SK-N-SH treated with all-trans-retinoic acid at 6 μM for 48 hours (cell line): ENCODE measurements around the gene XIRP2.

Experiments
- ARNTL ChIP-seq: fragments of 450-650 bp; formaldehyde crosslinking; IDR thresholded peaks from 2 replicates; pipeline ENCODE4 v1.5.0; 2020; ENCODE audit warnings: low read depth, mild to moderate bottlenecking, moderate library complexity, borderline replicate concordance
- CREB5 ChIP-seq: fragments of 250-450 bp; sonication (Bioruptor Pico); IDR thresholded peaks from 2 replicates; pipeline ENCODE4 v1.5.1; 2020; ENCODE audit warnings: low read depth, mild to moderate bottlenecking, moderate library complexity
- ESRRG ChIP-seq: fragments of 250-450 bp; sonication (Bioruptor Pico); IDR thresholded peaks from 2 replicates; pipeline ENCODE4 v1.6.1; 2021; ENCODE audit warnings: mild to moderate bottlenecking
- OSR1 ChIP-seq: fragments of 250-450 bp; sonication (Bioruptor Pico); IDR thresholded peaks from 2 replicates; pipeline ENCODE4 v1.8.0; 2022; ENCODE audit warnings: moderate library complexity, mild to moderate bottlenecking, inconsistent platforms
- PATZ1 ChIP-seq: fragments of 250-450 bp; sonication (Bioruptor Pico); IDR thresholded peaks from 2 replicates; pipeline ENCODE4 v1.8.0; 2020; ENCODE audit warnings: mild to moderate bottlenecking, moderate library complexity, borderline replicate concordance
- RARB ChIP-seq: fragments of 250-450 bp; sonication (Bioruptor Pico); IDR thresholded peaks from 2 replicates; pipeline ENCODE4 v1.8.0; 2021; ENCODE audit warnings: mild to moderate bottlenecking, moderate library complexity
- SNAI2 ChIP-seq: fragments of 250-450 bp; sonication (Bioruptor Pico); IDR thresholded peaks from 2 replicates; pipeline ENCODE4 v1.5.0; 2020; ENCODE audit warnings: mild to moderate bottlenecking, moderate library complexity
- TOX ChIP-seq: fragments of 250-450 bp; sonication (Bioruptor Pico); IDR thresholded peaks from 2 replicates; pipeline ENCODE4 v1.8.0; 2021; ENCODE audit warnings: mild to moderate bottlenecking, moderate library complexity, borderline replicate concordance
- ZC3H10 ChIP-seq: fragments of 250-450 bp; sonication (Bioruptor Pico); IDR thresholded peaks from 2 replicates; pipeline ENCODE4 v1.5.1; 2021; ENCODE audit warnings: mild to moderate bottlenecking, moderate library complexity
- ZNF565 ChIP-seq: fragments of 450-650 bp; formaldehyde crosslinking; conservative IDR thresholded peaks from 2 replicates; pipeline ENCODE4 v1.5.0; 2020; ENCODE audit warnings: low read depth, mild to moderate bottlenecking, moderate library complexity
- ZNF70 ChIP-seq: fragments of 450-650 bp; formaldehyde crosslinking; IDR thresholded peaks from 2 replicates; pipeline ENCODE4 v1.5.0; 2020; ENCODE audit warnings: mild to moderate bottlenecking, moderate library complexity
- ZNF8 ChIP-seq: fragments of 450-650 bp; formaldehyde crosslinking; IDR thresholded peaks from 2 replicates; pipeline ENCODE4 v1.5.0; 2020; ENCODE audit warnings: mild to moderate bottlenecking, moderate library complexity
- TF ChIP-seq, protein P1 (sequence below): fragments of 250-450 bp; sonication (Bioruptor Pico); IDR thresholded peaks from 2 replicates; pipeline ENCODE4 v1.5.0; 2020; ENCODE audit warnings: mild to moderate bottlenecking, moderate library complexity
- TF ChIP-seq, protein P2 (sequence below): fragments of 250-450 bp; sonication (Bioruptor Pico); IDR thresholded peaks from 2 replicates; pipeline ENCODE4 v1.8.0; 2021; ENCODE audit warnings: low read depth, mild to moderate bottlenecking, moderate library complexity, borderline replicate concordance

DNA sequence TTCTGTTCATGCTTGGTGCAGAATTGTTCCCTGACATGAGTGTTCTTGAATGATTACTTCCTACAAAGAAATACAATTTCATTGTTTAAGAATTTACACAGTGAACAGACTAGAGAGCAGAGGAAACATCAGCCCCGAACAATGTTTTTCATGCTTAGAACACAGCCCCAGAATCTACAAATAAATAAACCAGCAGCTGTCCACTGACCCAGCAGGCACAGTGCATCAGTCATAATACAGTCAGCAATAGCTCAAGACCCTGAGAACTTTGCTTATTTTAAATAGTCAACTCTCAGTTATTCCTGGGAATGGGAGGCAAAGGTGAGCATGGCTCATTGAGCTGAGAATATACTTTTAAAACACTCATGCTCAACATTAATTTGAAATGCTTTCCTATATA is 38.4 kb downstream of the XIRP2 start:
- TF ChIP-seq OSR1 = no peak
- no peak for TF ChIP-seq ARNTL (CRISPR knock-in tag)
- no peak for TF ChIP-seq CREB5 (CRISPR knock-in tag)
- TF ChIP-seq ZNF565 (CRISPR knock-in tag) = no peak
- TF ChIP-seq PATZ1 (CRISPR knock-in tag) = no peak
- TF ChIP-seq SNAI2 = no peak
- TF ChIP-seq, protein P1, sequence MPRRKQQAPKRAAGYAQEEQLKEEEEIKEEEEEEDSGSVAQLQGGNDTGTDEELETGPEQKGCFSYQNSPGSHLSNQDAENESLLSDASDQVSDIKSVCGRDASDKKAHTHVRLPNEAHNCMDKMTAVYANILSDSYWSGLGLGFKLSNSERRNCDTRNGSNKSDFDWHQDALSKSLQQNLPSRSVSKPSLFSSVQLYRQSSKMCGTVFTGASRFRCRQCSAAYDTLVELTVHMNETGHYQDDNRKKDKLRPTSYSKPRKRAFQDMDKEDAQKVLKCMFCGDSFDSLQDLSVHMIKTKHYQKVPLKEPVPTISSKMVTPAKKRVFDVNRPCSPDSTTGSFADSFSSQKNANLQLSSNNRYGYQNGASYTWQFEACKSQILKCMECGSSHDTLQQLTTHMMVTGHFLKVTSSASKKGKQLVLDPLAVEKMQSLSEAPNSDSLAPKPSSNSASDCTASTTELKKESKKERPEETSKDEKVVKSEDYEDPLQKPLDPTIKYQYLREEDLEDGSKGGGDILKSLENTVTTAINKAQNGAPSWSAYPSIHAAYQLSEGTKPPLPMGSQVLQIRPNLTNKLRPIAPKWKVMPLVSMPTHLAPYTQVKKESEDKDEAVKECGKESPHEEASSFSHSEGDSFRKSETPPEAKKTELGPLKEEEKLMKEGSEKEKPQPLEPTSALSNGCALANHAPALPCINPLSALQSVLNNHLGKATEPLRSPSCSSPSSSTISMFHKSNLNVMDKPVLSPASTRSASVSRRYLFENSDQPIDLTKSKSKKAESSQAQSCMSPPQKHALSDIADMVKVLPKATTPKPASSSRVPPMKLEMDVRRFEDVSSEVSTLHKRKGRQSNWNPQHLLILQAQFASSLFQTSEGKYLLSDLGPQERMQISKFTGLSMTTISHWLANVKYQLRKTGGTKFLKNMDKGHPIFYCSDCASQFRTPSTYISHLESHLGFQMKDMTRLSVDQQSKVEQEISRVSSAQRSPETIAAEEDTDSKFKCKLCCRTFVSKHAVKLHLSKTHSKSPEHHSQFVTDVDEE (CRISPR knock-in tag) = no peak
- TF ChIP-seq, protein P2, sequence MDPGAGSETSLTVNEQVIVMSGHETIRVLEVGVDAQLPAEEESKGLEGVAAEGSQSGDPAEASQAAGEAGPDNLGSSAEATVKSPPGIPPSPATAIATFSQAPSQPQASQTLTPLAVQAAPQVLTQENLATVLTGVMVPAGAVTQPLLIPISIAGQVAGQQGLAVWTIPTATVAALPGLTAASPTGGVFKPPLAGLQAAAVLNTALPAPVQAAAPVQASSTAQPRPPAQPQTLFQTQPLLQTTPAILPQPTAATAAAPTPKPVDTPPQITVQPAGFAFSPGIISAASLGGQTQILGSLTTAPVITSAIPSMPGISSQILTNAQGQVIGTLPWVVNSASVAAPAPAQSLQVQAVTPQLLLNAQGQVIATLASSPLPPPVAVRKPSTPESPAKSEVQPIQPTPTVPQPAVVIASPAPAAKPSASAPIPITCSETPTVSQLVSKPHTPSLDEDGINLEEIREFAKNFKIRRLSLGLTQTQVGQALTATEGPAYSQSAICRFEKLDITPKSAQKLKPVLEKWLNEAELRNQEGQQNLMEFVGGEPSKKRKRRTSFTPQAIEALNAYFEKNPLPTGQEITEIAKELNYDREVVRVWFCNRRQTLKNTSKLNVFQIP (CRISPR knock-in tag) = no peak
- TF ChIP-seq ESRRG (CRISPR knock-in tag) = no peak
- no peak for TF ChIP-seq ZNF70
- TF ChIP-seq RARB (CRISPR knock-in tag) = no peak
- TF ChIP-seq TOX = no peak
- no peak for TF ChIP-seq ZNF8 (CRISPR knock-in tag)
- no peak for TF ChIP-seq ZC3H10 (CRISPR knock-in tag)
